ENCODE data around the gene LDHA.
"Not testable (repeated sequence)": the region's sequence is repeated elsewhere in the genome, so short reads cannot be mapped to it uniquely, and the experiment has no call there.

The LDHA gene

GRCh38 chr11:18394928-18395734 lies 768 bp downstream of the LDHA start:
- no peak for FAIRE-seq

GRCh38 chr11:18395735-18396504 lies 1.6 kb downstream of the LDHA start:
- FAIRE-seq = no peak

GRCh38 chr11:18397921-18398320 lies 3.6 kb downstream of the LDHA start:
- no peak for FAIRE-seq

DNA sequence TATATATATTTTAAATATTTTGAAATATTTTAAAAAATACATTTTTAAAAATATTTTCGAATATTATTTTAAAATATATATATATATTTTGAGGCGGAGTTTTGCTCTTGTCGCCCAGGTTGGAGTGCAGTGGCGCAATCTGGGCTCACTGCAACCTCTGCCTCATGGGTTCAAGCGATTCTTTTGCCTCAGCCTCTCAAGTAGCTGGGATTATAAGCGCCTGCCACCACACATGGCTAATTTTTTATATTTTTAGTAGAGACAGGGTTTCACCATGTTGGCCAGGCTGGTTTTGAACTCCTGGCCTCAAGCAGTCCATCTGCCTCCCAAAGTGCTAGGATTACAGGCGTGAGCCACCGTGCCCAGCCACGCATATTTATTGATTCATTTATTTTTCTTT lies 6.7 kb downstream of the LDHA start:
- FAIRE-seq = not testable (repeated sequence)

GRCh38 chr11:18404062-18404461 lies 9.7 kb downstream of the LDHA start:
- no peak for FAIRE-seq

DNA sequence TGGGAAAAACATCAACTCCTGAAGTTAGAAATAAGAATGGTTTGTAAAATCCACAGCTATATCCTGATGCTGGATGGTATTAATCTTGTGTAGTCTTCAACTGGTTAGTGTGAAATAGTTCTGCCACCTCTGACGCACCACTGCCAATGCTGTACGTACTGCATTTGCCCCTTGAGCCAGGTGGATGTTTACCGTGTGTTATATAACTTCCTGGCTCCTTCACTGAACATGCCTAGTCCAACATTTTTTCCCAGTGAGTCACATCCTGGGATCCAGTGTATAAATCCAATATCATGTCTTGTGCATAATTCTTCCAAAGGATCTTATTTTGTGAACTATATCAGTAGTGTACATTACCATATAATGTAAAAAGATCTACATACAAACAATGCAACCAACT lies 13.0 kb downstream of the LDHA start:
- FAIRE-seq = not testable (repeated sequence)

DNA sequence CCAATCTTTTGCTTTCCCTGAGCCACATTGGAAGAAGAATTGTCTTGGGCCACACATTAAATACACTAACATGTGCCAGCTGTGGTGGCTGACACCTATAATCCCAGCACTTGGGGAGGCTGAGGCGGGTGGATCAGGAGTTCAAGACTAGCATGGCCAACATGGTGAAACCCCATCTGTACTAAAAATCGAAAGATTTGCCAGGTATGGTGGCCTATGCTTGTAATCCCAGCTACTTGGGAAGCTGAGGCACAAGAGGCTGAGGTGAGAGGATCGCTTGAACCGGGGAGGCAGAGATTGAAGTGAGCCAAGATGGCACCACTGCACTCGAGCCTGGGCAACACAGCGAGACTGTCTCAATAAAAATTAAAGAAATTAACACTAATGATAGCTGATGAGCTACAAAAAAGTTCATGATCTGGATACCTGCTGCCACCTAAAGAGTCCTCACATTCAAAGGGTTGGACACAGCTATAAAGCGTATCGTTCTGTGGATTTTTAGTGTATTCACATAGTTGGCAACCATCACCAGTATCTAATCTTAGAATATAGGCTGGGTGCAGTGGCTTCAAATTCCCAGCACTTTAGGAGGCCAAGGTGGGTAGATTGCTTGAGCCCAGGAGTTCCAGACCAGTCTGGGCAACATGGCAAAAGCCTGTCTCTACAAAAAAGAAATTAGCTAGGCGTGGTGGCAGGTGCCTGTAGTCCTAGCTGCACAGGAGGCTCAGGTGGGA lies 14.4 kb downstream of the LDHA start:
- no peak for FAIRE-seq

DNA sequence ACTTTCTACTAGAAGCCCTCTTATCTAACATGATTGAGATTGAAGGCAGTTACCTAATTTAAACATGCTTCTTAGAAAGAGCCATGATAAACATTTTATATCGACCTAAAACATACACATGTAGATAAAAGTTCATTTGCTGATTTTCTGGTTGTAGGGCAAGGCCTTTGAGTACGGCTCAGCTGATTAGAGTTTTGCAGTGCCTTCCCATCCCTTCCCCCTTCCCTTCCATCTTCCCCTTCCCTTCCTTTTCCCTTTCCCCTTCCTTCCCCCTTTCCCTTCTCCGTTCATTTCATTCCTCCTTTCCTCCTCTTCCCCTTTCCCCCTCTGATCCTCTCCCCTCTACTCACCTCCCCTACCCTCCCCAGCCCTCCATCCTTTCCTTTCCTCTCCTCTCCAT lies 22.1 kb downstream of the LDHA start:
- FAIRE-seq = no peak

DNA sequence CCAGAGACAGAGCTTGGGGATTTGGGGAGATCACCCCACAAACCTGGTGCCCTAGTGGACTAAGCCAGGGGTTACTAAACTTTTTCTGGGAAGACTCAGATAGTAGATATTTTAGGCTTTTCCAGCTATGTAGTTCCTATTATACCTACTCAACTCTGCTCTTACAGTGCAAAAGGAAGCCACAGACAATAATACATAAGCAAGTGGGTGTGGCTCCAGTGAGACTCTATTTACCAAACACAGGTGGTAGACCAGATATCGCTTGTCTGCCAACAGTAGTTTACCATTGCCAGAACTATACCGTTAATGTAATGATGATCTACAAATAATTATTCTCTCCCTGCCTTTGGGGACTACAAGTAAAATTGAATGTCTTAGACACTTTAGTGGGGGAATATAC lies 24.7 kb downstream of the LDHA start:
- no peak for FAIRE-seq

DNA sequence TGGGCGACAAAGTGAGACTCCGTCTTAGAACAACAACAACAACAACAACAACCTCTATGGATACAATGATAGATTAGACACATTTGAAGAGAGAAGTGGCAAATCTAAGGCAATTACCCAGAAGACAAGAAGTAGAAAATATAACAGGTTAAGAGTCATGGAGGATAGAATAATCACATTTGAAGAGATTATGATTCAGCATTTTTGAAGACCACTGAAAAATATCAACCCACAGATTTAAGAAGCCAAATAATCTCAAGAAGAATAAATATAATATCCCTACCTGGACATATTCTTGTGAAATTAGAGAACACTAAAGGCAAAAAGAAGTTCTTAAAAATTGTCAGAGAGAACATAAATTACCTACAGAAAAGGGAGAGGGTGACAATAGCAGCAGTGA lies 25.7 kb downstream of the LDHA start:
- no peak for FAIRE-seq

DNA sequence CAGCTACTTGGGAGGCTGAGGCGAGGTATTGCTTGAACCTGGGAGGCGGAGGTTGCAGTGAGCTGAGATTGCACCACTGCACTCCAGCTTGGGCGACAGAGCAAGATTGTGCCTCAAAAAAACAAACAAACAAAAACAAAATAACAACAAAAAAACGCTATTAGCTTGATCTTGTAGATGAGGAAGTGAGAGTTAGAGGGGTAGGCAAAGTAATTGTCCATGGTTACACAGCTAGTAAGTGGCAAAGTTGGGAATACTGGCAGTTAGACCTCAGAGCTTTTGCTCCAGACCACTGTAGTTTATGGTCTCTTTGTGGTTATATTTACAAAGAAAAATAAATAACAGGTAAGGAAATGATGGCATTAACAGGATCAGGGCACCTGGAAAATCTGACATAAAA lies 32.9 kb downstream of the LDHA start:
- no peak for FAIRE-seq

DNA sequence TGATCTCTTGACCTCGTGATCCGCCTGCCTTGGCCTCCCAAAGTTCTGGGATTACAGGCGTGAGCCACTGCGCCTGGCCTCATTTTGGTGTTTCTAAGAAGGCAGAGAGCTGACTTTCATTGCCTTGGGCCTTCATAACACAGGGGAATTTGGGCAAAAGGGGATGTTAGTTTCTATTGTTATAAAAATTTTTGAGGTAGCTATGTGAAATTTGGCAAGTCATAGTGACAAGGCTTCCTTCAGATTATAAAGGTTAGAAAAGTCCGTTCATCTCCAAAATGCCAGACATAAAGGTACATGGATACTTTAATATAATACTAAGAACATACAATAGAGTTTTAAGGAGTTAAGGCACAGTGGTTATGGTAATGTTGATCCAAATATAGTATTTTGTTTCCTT lies 35.0 kb downstream of the LDHA start:
- no peak for FAIRE-seq

GRCh38 chr11:18438691-18439090 lies 44.3 kb downstream of the LDHA start:
- FAIRE-seq = no peak

- FAIRE-seq = no peak
These were observed 54.9 kb downstream of the LDHA start for GRCh38 chr11:18449251-18449650.

DNA sequence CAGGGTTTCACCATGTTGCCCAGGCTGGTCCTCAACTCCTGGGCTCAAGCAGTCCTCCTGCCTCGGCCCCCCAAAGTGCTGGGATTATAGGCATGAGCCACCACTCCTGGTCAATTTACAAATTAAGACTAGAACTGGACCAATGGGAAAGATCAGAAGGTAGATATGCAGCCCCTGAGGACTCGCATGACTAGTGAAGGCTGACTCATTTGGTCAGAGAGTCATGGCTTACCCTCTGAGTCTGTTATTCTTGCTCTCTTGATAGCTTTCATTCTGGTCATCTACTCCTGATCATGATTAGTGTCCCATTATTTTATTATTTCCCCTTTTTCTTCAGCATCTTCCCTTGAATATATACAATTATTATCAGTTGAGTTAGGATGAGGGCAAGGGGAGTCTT lies 58.6 kb downstream of the LDHA start:
- FAIRE-seq = no peak

DNA sequence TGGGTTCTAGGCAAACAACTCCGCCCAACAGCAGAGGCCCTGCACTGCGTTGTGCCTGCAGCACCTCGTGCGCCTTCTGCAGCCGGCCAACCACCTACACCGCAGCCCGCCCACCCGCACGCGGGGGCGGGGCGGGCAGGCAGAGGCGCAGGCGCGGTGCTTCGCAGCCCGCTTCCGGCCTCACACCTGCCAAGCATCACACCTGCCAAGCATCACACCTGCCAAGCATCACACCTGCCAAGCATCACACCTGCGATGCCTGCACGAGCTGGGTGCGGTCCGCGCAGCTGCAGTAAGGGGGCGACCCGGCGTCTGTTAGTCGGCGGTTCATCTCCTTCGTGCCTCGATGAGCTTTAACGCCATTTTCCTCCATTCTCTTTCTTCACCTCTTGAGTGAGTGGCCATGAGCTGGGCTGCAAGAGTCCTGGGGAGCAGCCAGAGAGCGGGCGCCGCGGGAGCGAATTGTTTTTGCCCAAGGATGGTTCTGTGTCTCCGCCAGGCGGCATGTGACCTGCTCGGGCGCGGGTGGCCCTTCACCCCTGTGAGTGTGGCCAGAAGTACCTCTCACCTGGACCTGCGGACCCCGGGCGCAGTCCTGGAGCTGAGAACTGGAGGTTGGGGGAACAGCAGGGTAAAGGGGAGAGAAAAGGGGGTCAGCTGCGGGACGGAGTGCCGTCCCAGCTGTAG lies 61.5 kb downstream of the LDHA start, which contains the start of gene LDHAL6A:
Gene LDHAL6A, plus strand, starts transcription at position 171 of the 687 bp plus-strand sequence. CDS start 825 bp downstream, outside the sequence.
- FAIRE-seq = no peak

DNA sequence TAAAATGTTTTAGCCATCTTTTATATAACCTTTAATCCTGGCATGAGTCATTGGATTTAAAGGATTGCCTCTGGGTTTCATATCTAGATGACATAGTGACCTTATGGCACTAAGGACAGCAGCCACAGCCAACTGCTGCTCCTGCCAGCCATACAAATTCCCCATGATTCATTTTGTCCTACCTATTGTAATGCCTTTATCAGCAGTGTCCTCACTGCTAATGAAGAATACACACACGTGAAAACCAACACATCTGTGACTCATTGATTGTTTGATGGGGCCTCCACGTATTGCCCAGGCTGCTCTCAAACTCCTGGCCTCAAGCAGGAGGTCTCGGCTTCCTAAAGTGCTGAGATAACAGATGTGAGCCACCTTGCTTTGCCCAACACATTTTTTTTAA lies 63.1 kb downstream of the LDHA start:
- FAIRE-seq = no peak
